Coronary artery (tissue), 2 donors: ENCODE data around the gene MPP4.

Source experiments
- DNase-seq: peaks from one replicate; pipeline ENCODE4 v3.0.0-alpha.2; 2017; ENCODE audit warnings: low spot score
- H3K27ac ChIP-seq, 2 donors: fragments of 200-600 bp; sonication (generic); one replicate each; pipeline ENCODE4 v1.5.1; 2016 to 2019
- H3K4me3 ChIP-seq: fragments of 200-600 bp; sonication (generic); 2 replicates; pipeline ENCODE4 v1.5.1; 2016; ENCODE audit warnings: mild to moderate bottlenecking, moderate library complexity
- TF ChIP-seq, protein P1 (sequence below): fragments of 200-600 bp; sonication (generic); IDR thresholded peaks from one replicate; pipeline ENCODE4 v1.5.1; 2019; ENCODE audit warnings: antibody characterized with exemption

The MPP4 gene

DNA sequence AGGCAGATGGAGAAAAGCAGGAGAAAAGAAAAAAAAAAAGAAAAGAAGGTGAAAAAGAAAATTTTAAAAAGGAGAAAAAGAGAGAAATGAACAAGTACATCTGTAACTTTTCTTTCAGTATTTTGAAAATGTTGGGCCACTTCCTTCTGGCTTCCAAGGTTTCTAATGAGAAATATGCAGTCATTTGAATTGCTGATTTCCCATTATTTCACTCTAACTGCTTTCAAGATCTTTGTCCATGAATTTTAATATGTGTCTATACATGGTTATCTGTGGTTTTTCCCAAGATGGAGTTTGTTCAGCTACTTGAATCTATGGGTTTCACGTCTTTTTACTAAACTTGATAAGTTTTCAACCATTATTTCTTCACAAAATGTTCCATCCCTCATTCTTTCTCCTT lies 14.3 kb upstream of the MPP4 start:
- Histone ChIP-seq H3K27ac (no peak overlapping the region), H3K4me3 (no peak overlapping the region)
- TF ChIP-seq, protein P1, sequence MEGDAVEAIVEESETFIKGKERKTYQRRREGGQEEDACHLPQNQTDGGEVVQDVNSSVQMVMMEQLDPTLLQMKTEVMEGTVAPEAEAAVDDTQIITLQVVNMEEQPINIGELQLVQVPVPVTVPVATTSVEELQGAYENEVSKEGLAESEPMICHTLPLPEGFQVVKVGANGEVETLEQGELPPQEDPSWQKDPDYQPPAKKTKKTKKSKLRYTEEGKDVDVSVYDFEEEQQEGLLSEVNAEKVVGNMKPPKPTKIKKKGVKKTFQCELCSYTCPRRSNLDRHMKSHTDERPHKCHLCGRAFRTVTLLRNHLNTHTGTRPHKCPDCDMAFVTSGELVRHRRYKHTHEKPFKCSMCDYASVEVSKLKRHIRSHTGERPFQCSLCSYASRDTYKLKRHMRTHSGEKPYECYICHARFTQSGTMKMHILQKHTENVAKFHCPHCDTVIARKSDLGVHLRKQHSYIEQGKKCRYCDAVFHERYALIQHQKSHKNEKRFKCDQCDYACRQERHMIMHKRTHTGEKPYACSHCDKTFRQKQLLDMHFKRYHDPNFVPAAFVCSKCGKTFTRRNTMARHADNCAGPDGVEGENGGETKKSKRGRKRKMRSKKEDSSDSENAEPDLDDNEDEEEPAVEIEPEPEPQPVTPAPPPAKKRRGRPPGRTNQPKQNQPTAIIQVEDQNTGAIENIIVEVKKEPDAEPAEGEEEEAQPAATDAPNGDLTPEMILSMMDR: no peak
- DNase-seq: no peak

DNA sequence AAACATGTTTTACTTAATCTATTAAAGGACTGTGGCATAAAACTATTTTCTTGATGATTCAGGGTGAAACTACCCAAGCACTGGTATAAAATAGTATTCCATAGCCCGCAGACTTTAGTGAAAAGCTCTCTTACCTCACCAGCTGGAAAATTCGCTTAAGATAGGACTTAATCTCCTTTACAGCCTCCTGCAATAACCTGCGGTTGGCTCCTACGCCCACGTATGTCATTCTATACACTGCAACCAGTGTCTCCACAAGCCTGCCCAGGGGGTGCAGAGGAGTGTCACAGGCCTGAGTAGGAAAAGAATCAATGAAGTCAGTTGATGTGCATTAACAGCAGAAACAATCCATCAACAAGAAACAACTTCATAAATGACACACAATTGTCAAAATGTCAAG lies 11.3 kb upstream of the MPP4 start:
- no peak for DNase-seq
- TF ChIP-seq, protein P1: no peak
- Histone ChIP-seq H3K4me3 (no peak overlapping the region), H3K27ac (no peak overlapping the region)

DNA sequence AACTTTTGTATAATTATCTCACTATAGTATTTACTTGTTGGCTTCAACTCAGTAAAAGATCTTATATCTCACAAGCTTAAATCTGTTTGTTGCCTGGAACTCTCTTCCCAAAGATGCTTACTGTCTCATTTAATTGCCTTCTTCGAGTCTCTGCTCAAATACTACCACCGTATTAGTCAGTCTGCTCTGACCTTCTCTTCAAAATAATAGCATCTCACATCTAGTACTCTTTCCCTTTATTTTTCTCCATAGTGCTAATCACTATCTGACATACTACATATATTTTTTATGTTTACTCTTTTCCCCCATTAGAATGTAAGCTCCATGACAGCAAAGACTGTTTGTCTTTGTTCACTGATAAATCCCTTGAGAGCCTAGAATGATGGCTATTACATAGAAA lies 10.6 kb upstream of the MPP4 start:
- TF ChIP-seq, protein P1: no peak
- H3K27ac ChIP-seq: no peak overlapping the region
- no peak for DNase-seq
- no peak overlapping the region for H3K4me3 ChIP-seq

DNA sequence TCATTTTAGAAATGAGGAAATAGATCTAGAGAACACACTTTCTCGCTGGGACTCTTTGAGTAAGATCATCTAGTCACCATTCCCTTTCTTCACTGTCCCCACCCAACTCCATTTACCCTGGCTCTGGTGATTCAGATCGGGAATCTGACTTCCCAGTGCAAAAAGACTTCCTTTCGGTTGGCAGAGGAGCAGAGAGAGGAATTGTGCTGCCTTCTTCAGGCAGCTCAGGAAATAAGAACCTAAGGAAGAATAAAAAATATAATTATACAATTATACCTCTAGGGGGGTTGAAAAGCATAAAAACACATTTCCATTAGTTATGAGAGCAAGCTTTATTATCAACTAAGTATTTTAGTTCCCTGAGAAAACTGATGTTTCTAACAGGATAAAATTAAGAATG lies 9.3 kb upstream of the MPP4 start:
- no peak for DNase-seq
- H3K27ac ChIP-seq: no peak overlapping the region
- TF ChIP-seq, protein P1: no peak
- H3K4me3 ChIP-seq: no peak overlapping the region

DNA sequence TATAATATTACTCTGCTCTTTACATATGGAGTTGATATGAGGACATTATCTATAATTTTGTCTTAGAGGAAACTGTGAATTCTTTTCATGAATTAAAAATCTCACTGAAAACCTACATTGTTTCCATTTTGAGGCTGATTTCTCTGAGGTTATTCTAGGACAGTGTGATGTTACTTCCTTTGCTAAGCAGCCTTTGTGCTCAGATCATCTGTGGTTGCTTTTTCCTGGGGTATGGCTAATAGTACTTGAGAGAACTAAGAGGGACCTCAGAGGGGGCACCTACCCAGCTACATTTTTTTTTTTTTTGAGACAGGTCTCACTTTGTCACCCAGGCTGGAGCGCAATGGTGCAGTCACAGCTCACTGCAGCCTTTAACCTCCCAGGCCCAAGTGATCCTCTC lies 8.7 kb upstream of the MPP4 start:
- no peak overlapping the region for H3K4me3 ChIP-seq
- TF ChIP-seq, protein P1: no peak

DNA sequence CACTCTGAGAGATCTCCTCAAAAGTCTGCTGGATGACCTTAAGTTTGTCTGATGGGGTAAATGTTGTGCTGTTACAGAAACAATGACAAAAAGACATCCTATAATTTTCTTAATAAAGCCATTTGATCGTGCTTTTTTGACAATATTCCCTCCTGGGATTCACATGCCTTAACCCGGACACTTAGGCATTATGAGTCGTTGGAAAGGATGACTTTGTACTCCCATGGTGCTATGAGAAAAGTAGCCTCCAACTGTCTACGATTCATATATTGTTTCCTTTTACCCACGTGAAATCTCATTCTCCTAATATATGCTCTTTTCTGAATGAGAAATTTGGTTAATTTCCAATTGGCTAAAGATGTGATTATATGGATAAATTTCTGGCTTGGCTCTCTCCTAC lies 6.1 kb upstream of the MPP4 start:
- Histone ChIP-seq H3K27ac (no peak overlapping the region), H3K4me3 (no peak overlapping the region)
- TF ChIP-seq, protein P1: no peak
- DNase-seq: no peak

More for the DNA sequence above, 8.7 kb upstream of the MPP4 start:
- no peak for DNase-seq
- H3K27ac ChIP-seq: no peak overlapping the region

DNA sequence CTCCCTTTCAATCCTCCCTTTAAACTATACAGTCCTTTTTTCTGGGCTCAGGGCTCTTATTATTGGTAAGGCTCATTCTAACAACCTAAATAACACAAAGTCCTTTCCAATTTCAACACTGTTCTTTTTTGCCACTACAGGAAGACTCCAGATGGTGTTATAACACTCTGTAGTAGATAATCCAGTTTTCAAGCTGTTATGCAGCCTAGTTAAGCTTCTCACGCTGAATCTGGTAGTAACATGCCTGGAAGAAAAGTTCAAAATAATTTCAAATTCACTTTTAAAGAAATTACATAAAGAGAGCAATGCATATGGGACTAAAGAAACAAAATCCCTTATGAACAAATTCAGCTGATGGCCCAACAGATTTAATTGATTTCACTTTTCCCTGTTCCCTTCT lies 3.2 kb upstream of the MPP4 start:
- no peak overlapping the region for H3K27ac ChIP-seq
- no peak for DNase-seq
- TF ChIP-seq, protein P1: no peak
- no peak overlapping the region for H3K4me3 ChIP-seq
